Middle frontal gyrus (tissue), 1 donor: ENCODE results near the gene PATJ.

ENCODE experiments used
- DNase-seq: peaks from one replicate; pipeline ENCODE4 v3.0.0-alpha.2; 2015; ENCODE audit warnings: low spot score; ENCODE audit errors: extremely low spot score

Gene PATJ

GRCh38 chr1:62090016-62090415 lies 347.7 kb downstream of the PATJ start:
- DNase-seq, result no peak

DNA sequence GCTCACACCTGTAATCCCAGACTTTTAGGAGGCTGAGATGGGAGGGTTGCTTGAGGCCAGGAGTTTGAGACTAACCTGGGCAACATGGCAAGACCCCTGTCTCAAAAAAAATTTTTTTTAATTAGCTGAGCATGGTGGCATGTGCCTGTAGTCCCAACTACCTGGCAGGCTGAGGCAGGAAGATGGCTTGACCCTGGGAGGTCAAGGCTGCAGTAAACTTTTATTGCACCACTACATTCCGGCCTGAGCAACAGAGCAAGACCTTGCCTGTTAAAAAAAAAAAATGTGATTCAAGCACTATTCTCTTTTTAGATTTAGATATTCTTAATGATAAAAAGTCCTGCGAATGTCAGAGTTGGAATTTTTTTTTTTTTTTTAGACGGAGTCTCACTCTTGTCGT lies 349.8 kb downstream of the PATJ start:
- DNase-seq, result no peak

GRCh38 chr1:62093261-62093660 lies 351.0 kb downstream of the PATJ start:
- no peak for DNase-seq

GRCh38 chr1:62097464-62097863 lies 355.2 kb downstream of the PATJ start:
- DNase-seq, result no peak

DNA sequence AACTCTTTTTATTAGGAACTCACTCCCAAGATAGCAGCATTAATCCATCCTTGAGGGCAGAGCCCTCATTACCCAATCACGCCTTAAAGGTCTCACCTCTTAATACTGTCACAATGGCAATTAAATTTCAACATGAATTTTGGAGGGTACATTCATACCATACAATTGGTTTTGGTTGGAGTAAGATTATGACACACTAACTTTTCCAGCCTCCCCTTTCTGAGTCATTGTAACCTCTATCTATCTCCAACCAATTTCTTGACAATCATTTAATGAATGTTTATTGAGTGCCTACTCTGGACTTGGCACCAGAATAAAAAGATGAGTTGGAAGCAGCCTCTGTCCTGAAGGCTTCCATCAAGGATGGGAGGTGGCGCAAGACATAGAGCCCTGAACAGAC lies 358.2 kb downstream of the PATJ start:
- no peak for DNase-seq

DNA sequence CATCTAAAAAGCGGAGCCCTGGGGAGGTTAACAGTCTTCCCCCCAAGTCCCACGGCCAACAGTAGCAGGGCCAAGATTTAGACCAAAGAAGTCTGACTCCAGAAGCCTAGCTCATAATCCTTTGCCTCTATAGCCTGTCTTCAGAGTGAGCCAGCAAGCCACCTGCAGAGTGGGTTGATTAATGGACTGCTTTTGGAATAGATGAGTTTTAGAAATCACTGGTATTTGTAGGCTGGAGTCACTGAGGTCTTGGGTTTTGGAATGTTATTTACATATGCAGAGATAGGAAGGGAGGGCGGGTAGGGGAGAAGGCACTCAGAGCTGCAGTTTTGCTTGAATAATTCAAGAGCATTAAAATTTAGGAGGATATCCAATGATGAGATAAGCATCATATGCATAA lies 361.6 kb downstream of the PATJ start:
- DNase-seq, result no peak

DNA sequence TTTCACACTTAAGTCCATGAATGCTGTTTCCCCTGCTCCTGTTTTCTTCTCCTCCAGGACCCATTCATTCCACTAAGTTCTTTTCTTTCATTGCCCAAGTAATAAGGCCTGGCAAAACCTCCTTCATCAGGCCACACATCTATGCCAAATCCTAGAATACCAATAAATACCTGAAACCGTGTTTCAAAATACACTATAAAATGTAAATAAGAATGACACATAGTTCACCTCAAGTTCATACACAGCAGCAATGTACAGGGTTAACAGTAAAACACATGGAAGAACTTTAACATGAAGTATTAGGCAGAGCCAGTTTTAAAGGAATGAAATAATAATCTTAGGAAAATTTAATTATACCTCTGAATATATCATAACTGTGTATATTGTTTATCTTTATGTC lies 365.6 kb downstream of the PATJ start:
- DNase-seq, result no peak

- no peak for DNase-seq
Measured at GRCh38 chr1:62109124-62109523, 366.8 kb downstream of the PATJ start.

DNA sequence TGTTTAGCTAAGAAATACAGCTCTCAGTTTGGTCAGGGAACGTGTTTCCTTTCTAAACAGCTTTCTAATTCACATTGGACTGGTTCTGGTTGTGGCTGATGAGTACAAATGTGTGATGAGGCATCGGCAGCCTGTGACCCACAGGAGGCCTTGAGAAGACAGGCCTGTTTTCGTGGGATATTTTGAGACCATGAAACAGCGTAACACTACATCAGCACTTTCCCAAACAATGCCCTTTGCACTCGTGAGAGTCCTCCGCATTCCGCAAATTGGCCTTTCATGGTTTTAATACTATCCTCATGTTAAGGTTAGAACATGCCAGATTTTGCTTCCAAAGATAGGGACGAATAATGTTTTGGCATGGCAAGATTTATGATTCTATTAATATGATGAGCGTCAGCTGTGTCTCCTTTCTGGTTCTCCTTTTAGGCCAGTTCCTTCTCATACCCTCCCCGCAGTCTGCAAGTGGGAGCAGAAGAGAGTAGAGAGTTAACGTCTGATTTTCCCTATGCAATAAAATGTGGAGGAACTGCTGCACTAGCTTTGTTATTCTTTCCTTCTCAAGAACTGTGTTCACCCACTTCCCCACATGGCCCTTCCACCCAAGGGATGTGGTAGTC lies 368.0 kb downstream of the PATJ start:
- DNase-seq, result no peak

GRCh38 chr1:62111084-62111483 lies 368.8 kb downstream of the PATJ start:
- no peak for DNase-seq

- DNase-seq, result no peak
Measured at GRCh38 chr1:62113507-62113906, 371.2 kb downstream of the PATJ start.

DNA sequence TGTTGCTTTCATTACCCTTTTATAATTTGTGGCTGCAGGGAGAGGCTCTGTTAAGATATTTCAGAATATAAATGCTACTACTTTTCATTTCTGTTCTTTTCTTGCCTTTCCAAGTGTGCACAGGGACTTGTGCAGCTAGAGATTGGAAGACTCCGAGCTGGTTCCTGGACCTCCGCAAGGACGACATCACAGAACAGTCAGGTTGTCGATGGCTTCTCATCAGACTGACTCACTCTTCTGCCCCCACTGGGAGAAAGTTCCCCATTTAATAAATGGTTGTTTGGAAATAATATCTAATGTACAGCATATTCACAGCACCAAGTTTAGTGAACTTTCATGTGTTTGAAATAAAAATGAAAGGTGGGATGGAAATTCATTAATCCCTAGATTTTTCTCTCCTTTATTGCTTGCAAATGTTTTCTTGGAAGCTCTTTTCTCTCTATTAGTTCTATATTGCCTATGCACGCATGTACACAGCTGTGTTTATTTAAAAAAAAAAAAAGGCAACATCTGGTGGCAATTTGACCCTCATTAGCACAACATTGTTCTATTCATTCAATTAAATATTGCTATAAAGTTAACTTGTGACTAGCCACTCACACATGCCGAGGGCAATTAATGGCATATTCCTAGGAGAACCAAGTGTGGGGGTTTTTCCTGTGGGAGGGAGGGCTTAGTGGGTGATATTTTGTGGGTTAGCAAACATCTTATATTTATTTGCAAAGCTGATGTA lies 374.9 kb downstream of the PATJ start:
- no peak for DNase-seq

GRCh38 chr1:62126579-62127290 lies 384.5 kb downstream of the PATJ start:
- no peak for DNase-seq

GRCh38 chr1:62128745-62129144 lies 386.5 kb downstream of the PATJ start:
- no peak for DNase-seq

- DNase-seq, result no peak
Measured at GRCh38 chr1:62131093-62131725, 388.9 kb downstream of the PATJ start.

DNA sequence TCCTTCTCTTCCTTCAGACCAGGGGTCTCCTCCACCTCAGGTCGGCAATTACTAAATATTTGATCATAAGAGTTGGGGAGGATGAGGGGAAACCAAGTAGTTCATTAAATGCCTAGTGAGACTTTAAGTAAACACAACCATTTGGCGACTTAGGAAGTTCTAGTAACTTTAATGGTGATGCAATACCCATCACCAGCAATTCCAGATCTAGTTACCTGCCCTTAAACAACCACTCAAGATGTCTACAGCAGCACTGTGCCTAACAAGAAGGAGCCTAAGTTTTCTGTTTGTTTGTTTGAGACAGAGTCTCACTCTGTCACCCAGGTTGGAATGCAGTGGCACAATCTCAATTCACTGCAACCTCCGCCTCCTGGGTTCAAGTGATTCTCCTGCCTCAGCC lies 395.7 kb downstream of the PATJ start:
- no peak for DNase-seq

DNA sequence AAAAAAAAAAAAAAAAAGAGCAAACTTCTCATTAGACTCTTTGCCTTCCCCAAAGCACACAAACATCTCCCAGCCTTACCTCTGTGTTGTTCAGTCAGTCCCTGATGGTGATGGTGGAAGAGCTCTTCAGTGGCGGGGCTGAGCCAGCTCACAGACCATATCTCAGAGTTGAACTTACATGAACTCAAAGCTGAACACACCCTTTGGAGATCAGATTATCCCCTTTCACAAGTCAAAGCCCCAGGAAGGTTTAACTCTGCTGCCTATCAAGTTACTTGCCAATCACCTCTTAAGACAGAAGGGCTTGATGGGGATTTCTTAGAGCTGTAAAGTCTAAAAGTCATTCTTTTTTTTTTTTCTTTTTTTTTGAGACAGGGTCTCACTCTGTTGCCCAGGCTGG lies 397.1 kb downstream of the PATJ start:
- no peak for DNase-seq

DNA sequence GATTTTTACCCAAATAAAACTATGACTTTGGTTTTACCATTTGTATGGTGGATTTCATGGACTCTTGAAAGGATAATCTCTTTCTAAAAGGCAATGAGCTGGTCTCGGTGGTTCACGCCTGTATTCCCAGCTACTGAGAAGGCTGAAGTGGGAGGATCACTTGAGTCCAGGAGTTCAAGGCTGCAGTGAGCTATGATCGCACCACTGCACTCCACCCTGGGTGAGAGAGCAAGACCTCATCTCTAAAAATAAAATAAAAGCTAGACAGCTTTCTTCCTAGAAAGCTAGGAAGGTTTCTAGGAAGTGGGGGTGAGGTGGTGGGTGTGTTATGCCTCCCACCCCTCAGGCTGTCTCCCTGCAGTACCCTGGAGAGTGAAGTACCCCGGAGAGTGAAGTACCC lies 398.4 kb downstream of the PATJ start:
- DNase-seq, result no peak

- no peak for DNase-seq
Measured at GRCh38 chr1:62142496-62142895, 400.2 kb downstream of the PATJ start.

- peak; percentile 31 for DNase-seq
Measured at GRCh38 chr1:62144238-62144831, 402.1 kb downstream of the PATJ start.

DNA sequence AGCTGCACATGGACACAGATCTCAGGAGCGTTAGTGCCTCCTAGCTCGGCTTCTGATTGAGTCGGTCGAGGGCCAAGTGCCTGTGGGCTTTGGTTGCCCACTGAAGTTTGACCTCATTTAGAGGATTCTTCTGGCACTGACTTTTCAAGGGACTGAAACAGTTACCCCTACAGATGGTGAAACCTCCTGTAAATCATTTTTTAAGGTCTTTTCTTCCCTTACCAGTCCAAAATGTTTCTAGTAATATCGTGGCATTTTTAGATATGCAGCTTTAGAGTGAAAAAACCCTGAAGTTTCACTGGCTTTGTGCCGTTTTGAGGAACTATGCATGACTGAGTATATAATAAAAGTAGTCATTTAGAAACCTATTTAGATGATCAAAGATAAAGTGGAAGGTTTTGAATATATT lies 417.7 kb downstream of the PATJ start:
- no peak for DNase-seq

DNA sequence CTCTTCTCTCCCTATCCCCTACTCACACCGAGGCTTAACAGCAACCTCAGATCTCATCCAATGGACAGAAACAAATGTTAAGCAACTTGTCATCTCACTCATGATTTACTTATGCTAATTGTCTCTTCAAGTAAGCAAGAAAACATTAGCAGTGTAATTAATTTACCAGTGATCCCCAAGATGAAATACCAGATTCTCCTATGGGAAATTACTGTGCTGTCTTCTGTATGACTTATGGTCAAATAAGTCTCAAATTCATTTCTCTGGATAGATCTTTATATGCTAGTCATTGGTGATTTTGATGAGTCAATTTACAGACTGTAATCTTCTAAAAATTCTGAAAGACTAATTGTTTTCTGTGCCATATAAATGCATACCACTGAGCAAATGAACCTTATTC lies 419.4 kb downstream of the PATJ start:
- DNase-seq, result no peak
